ENCODE results near the gene LAMA3.

LAMA3 gene

DNA sequence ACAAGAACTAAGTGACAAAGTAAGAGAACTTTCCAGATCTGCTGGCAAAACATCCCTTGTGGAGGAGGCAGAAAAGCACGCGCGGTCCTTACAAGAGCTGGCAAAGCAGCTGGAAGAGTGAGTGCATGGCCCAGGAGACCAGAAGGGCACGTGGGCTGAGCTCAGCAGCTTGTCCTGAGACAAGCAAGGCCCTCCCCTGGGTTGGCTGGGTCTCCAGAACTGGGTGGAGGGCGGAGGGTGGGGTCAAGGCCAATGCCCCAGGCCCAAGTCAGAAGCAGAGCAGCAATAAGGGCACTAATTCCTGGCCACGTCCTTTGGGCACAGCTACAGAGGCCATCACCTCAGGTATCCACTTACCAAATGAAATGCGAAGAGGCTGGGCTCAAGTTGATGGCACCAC, 214.7 kb downstream of the LAMA3 start:
- DNase-seq (ENCODE audit: low spot score), result no peak

DNA sequence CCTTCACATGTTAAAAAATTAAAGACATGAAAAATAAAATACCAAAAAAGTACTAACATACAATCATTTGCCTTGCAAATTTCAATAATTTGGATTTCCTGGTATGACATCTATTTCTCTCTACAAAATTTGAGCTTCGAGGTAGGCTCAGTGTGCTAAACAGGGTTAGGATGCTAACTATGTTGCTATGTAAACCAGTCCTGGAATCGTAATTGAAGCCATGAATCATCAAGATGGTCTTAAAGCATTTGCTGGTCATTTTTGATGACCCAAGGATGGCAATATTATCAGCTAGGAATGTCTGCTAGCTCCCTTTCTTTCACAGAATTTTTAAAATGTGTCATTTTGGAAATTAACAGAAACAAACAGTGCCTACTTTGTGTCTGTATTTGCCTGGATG, 217.4 kb downstream of the LAMA3 start:
- no peak for DNase-seq (ENCODE audit: low spot score)

GRCh38 chr18:23908827-23909226, 219.6 kb downstream of the LAMA3 start:
- no peak for DNase-seq (ENCODE audit: low spot score)

DNA sequence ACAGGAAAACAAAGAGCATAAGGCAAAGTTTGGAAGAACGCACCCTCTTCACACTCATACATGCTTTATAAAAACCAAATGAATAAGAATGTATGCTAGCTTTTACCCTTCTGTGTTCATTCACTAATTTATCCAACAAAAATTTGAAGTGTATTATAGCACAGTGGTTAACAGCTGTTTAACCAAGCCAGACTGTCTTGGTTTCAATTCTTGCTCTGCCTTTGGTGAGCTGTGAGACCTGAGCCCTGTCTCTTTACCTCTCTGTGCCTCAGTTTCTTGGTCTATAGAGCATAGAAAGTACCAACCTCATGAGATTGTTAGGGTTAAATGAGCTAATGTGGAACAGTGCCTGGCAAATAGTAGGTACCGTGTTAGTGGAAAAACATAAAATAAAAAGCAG, 220.8 kb downstream of the LAMA3 start:
- no peak for DNase-seq (ENCODE audit: low spot score)

- DNase-seq (ENCODE audit: low spot score), result peak; percentile 41
Measured at GRCh38 chr18:23912356-23912755, 223.1 kb downstream of the LAMA3 start.

GRCh38 chr18:23916338-23916737, 227.1 kb downstream of the LAMA3 start:
- DNase-seq (ENCODE audit: low spot score), result no peak

DNA sequence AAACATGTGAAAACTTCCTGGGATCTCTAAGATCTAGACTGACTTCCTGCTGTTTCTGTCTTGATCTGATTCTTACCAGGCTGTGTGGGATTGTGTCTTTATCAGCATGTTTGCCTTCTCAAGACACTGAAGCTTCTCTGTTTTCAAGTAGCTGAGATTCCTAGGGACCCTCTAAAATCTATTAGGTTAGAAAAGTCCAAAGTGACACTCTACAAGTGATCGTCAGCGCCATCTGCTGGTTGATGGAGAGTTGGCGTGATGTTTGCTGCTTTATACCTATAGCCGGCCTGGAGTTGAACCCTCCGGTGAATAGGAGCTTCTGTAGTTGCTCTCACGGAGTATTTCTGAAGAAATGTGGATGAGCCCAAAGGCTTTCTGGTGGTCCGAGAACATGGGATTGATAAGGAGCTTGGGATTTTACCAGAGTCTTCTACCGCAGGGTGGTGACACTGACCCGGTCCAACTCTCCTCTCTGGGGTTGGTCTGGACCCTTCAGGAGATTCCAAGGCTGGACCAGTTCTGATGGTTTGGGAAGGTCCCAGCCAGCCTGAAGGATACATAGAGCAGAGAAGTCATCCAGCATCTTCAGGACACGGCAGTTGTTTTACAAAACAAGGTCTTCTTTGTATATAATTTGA, 229.3 kb downstream of the LAMA3 start:
- DNase-seq (ENCODE audit: low spot score), result no peak

DNA sequence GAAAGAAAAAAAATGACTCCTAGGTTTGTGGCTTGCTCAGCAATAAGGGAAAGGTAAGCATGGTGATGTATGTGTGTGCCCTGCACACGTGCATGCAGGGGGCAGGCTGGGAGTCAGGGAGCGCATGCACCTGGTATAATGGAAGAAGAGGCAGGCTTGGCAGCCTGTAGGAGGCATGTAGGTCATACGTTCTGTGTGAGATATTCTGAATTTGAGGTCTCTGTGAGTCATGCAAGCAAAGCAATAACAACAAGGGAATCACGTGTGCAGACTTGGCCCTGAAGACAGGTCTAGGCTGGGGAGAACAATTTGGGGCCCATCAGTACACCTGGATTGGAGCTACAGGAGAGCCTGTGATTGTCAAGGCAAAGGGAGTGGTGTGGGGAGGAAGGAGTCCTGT, 230.8 kb downstream of the LAMA3 start:
- DNase-seq (ENCODE audit: low spot score), result no peak

GRCh38 chr18:23921716-23922285, 232.5 kb downstream of the LAMA3 start:
- DNase-seq (ENCODE audit: low spot score), result no peak

- no peak for DNase-seq (ENCODE audit: low spot score)
Measured at GRCh38 chr18:23922939-23923338, 233.7 kb downstream of the LAMA3 start.

DNA sequence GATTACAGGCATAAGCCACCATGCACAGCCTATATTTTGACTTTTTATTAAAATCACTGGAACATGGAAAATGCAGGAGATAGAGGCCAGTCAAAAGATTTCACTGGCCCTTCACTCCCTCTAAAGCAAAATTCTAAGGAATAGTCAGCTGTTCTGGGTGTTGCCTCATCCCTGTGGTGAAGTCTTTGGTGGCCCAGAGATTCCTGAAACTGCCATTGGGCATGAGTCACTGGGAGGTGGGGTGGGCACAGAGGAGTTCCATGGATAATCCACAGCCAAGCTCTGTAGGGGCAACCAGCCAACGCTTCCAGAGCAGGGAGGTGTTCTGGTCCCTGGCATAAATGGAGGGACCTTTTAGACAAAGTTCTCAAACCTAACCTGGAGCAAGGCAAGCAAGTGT, 235.6 kb downstream of the LAMA3 start:
- peak; percentile 44 for DNase-seq (ENCODE audit: low spot score)

DNA sequence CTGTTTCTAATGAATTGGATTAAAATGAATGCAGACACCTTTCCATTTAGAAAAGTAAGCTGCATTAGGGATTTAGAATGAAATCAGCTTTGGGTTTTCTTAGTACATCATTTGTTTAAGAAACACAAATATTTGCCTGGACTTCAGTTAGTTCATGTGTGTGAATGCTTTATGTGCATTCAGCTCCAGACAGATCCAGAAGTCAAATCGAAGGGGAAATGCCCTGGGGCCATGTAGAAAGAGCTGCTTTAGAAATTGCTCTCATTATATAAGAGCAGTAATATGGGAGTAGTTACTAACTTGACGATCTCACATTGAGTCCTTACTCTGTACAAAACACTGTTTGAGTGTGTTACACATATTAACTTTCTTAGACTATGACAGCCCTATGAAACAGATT, 237.3 kb downstream of the LAMA3 start:
- DNase-seq (ENCODE audit: low spot score), result no peak

DNA sequence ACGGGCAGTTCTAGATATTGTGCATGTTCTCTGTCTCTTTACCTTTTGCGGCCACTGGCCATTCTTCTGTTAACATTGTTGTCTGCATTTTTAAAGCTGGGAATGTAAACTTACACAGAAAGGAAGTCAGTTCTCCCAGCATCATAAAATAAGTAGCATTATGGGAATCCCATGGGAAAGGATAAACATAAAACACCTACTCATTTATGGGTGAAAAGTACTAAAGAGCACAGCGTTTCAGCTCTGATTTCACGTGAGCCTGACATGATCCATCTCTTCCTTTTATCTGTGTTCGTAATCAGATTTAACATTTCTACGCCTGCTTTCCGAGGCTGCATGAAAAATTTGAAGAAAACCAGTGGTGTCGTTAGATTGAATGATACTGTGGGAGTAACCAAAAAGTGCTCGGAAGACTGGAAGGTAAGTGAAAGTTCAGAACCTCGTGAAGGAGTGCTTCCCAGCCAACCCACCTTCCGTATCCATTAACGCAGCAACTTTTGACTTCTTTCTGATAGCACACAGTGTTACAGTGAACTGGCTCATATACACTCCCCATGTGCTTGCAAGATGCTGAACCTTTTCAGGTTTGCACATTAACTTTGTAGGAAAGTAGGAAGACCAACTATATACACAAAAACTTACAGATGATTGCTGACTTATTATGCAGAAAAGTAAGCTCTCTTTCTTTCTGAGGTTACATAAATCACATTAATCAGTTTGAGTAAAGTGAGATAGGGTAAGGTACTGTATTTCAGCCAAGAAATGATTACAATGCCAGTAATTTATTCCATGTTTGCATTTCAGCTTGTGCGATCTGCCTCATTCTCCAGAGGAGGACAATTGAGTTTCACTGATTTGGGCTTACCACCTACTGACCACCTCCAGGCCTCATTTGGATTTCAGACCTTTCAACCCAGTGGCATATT, 238.8 kb downstream of the LAMA3 start:
- no peak for DNase-seq (ENCODE audit: low spot score)

DNA sequence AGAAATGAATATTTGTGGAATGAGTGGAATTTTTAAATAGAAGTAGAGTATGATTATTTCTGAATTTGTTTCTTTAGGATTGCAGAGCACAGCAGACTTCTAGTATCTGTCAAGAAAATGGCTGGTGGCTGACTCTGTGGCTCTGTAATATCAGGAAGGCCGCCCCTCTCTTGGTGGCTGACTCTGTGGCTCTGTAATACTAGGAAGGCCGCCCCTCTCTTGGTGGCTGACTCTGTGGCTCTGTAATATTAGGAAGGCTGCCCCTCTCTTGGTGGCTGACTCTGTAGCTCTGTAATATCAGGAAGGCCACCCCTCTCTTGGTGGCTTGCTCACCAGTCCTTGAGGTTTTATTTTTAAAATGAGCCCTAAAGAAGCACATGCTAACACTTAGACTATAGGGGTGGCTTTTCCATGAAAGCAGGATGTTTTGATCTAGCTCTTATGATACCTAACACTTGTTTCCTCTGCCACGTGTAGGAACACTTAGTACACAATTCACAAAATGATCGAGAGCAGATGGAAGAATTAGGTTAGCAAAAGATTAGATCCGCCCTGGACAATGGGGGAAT, 240.2 kb downstream of the LAMA3 start:
- no peak for DNase-seq (ENCODE audit: low spot score)

GRCh38 chr18:23930002-23930401, 240.7 kb downstream of the LAMA3 start:
- DNase-seq (ENCODE audit: low spot score), result no peak

GRCh38 chr18:23932385-23933067, 243.3 kb downstream of the LAMA3 start:
- DNase-seq (ENCODE audit: low spot score), result no peak

DNA sequence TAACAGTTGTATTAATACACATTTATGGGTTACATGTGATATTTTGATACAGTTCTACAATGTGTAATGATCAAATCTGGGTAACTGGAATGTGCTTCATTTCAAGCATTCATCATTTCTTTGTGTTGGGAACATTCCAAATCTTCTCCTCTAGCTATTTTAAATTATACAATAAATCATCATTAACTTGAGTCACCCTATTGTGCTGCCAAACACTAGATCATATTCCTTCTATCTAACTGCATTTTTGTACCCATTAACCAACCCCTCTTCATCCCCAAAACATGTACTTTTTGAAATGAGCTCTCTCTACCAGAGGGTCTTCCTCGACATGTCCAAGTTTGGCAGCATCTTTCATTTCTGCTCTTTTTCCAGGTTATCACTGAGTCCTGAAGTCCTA, 244.2 kb downstream of the LAMA3 start:
- no peak for DNase-seq (ENCODE audit: low spot score)

DNA sequence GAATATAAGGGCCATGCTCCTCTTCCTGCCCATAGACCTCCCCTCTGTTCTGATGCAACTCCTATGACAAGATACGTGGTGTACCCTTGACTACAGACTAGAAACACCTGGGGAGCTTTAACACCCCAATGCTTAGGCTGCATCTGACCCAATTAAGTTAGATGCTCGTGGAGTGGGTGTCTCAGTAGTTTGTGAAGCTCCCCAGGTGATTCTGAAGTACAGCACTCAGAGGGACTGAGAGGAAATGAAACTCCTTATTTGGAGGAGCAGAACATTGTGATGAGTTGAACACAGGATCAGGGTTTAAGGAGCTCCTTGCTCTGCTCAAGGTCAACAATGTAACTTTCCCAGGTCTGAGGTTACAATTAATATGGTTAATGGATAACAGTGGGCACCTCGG, 245.0 kb downstream of the LAMA3 start:
- no peak for DNase-seq (ENCODE audit: low spot score)

DNA sequence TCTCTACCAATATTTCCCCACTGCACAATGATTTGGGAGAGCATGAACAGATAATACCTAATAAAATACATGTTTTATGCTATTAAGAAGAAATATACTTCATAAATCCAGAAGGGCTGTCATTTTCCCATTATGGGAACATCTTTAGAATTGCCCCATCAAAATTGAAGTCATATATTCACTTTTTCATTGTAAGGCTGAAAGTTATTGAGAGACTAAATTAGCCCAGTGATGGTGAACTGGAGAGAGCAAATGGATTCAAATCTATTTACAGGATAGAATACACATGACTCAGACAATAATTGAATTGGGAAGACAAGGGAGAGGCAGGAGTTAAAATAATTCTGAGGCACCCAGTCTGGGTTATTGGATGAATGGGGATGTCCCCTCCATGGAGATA, 245.6 kb downstream of the LAMA3 start:
- DNase-seq (ENCODE audit: low spot score), result no peak

DNA sequence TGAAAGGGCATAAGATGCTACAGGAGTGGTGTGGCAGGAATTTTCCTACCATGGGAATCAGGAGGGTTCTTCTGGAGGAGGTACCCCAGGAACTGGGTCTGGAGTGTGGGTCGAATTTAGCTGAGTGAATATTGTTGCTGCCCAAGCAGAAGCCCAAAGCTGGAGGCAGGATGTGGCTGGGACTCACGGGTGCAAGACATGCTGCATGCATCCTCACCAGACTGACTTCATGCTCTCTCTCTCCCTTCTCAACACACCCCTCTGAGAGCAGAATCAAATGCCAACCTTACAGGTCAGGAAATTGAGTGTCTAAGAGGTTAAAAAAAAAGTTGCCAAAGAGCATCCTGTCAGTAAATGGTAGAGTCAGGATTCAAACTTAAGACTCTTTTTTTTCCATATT, 246.6 kb downstream of the LAMA3 start:
- no peak for DNase-seq (ENCODE audit: low spot score)

- DNase-seq (ENCODE audit: low spot score), result no peak
Measured at GRCh38 chr18:23936381-23936958, 247.2 kb downstream of the LAMA3 start.

Measured in hepatic stellate cell (primary cell).